Mesenchymal stem cell (in vitro differentiated cells and primary cell): ENCODE results near the gene TMEM260.
"Not testable (repeated sequence)": the region's sequence is repeated elsewhere in the genome, so short reads cannot be mapped to it uniquely, and the experiment has no call there.

Source experiments
- DNase-seq: peaks from one replicate; pipeline ENCODE4 v3.0.0-alpha.2; 2013
- H2AFZ ChIP-seq: one replicate; pipeline ENCODE4 v1.6.1; 2013; ENCODE audit warnings: low read depth, mild to moderate bottlenecking, control low read depth, inconsistent platforms, low read length, moderate library complexity
- H2AK5ac ChIP-seq: 2 replicates; pipeline ENCODE4 v1.6.1; 2013; ENCODE audit warnings: low read length, moderate library complexity, mild to moderate bottlenecking, inconsistent platforms; ENCODE audit not compliant: severe bottlenecking
- H2BK120ac ChIP-seq: one replicate; pipeline ENCODE4 v1.6.1; 2013; ENCODE audit warnings: low read depth, mild to moderate bottlenecking, inconsistent platforms, low read length, moderate library complexity
- H2BK12ac ChIP-seq, 2 experiments: one replicate each; pipeline ENCODE4 v1.6.1; 2013; ENCODE audit warnings: inconsistent platforms in 2 of 2, low read length in 2 of 2, mild to moderate bottlenecking in 2 of 2, moderate library complexity in 2 of 2, control low read depth in 1 of 2
- H2BK15ac ChIP-seq: one replicate; pipeline ENCODE4 v1.6.1; 2013; ENCODE audit warnings: mild to moderate bottlenecking, low read depth, inconsistent platforms; ENCODE audit not compliant: poor library complexity, severe bottlenecking
- H2BK5ac ChIP-seq: 2 replicates; pipeline ENCODE4 v1.6.1; 2013; ENCODE audit warnings: low read depth, mild to moderate bottlenecking, low read length, control low read depth, inconsistent platforms; ENCODE audit not compliant: poor library complexity, severe bottlenecking
- H3K14ac ChIP-seq, 2 experiments: one replicate each; pipeline ENCODE4 v1.6.1; 2013; ENCODE audit warnings: inconsistent platforms in 2 of 2, low read length in 2 of 2, control low read depth in 1 of 2, mild to moderate bottlenecking in 1 of 2, moderate library complexity in 1 of 2
- H3K18ac ChIP-seq, 2 experiments: one replicate each; pipeline ENCODE4 v1.6.1; 2013; ENCODE audit warnings: inconsistent platforms in 2 of 2, low read length in 2 of 2, control low read depth in 1 of 2, low read depth in 1 of 2, mild to moderate bottlenecking in 1 of 2
- H3K23ac ChIP-seq, 2 experiments: one replicate each; pipeline ENCODE4 v1.6.1; 2013; ENCODE audit warnings: inconsistent platforms in 2 of 2, low read length in 2 of 2, mild to moderate bottlenecking in 2 of 2, moderate library complexity in 2 of 2, control low read depth in 1 of 2
- H3K27ac ChIP-seq: 2 replicates; pipeline ENCODE4 v1.5.1; 2013; ENCODE audit warnings: mild to moderate bottlenecking, moderate library complexity, low read length, control low read depth, inconsistent platforms; ENCODE audit not compliant: poor library complexity, severe bottlenecking
- H3K27me3 ChIP-seq, 2 experiments: 2 replicates each; pipeline versions ENCODE4 v1.6.1 to v1.7.0; 2013; ENCODE audit warnings: low read length in 2 of 2, mild to moderate bottlenecking in 2 of 2, moderate library complexity in 2 of 2, control low read depth in 1 of 2, inconsistent platforms in 1 of 2; ENCODE audit not compliant: control insufficient read depth in 1 of 2, insufficient read depth in 1 of 2
- H3K36me3 ChIP-seq, 2 experiments: 2 replicates each; pipeline versions ENCODE4 v1.6.1 to v1.7.0; 2013; ENCODE audit warnings: low read length in 2 of 2, control low read depth in 1 of 2, inconsistent platforms in 1 of 2, low read depth in 1 of 2, mild to moderate bottlenecking in 1 of 2; ENCODE audit not compliant: insufficient read depth in 2 of 2, control insufficient read depth in 1 of 2
- H3K4ac ChIP-seq, 2 experiments: one replicate each; pipeline ENCODE4 v1.6.1; 2013; ENCODE audit warnings: inconsistent platforms in 2 of 2, low read length in 2 of 2, mild to moderate bottlenecking in 2 of 2, moderate library complexity in 2 of 2, control low read depth in 1 of 2, low read depth in 1 of 2
- H3K4me1 ChIP-seq: 2 replicates; pipeline ENCODE4 v1.6.1; 2013; ENCODE audit warnings: low read depth, low read length, control low read depth; ENCODE audit not compliant: control insufficient read depth, insufficient read depth
- H3K4me2 ChIP-seq: 2 replicates; pipeline ENCODE4 v1.6.1; 2013; ENCODE audit warnings: low read length, mild to moderate bottlenecking, inconsistent platforms; ENCODE audit not compliant: poor library complexity, severe bottlenecking
- H3K4me3 ChIP-seq, 2 experiments: 2 replicates each; pipeline versions ENCODE4 v1.5.1 to v1.7.0; 2013; ENCODE audit warnings: low read length in 2 of 2, mild to moderate bottlenecking in 2 of 2, control low read depth in 1 of 2, low read depth in 1 of 2; ENCODE audit not compliant: insufficient read depth in 1 of 2
- H3K79me1 ChIP-seq: replicated peaks from 2 replicates; pipeline ENCODE4 v1.6.1; 2013; ENCODE audit warnings: mild to moderate bottlenecking, control low read depth, low read length, inconsistent platforms; ENCODE audit not compliant: poor library complexity, severe bottlenecking
- H3K9ac ChIP-seq: 2 replicates; pipeline ENCODE4 v1.7.0; 2013; ENCODE audit warnings: mild to moderate bottlenecking, low read length, moderate library complexity
- H3K9me3 ChIP-seq: 2 replicates; pipeline ENCODE4 v1.7.0; 2013; ENCODE audit warnings: mild to moderate bottlenecking, low read length; ENCODE audit not compliant: control insufficient read depth
- H4K8ac ChIP-seq: one replicate; pipeline ENCODE4 v1.6.1; 2013; ENCODE audit warnings: inconsistent platforms, mild to moderate bottlenecking, low read length, moderate library complexity
- H4K91ac ChIP-seq: one replicate; pipeline ENCODE4 v1.6.1; 2013; ENCODE audit warnings: mild to moderate bottlenecking, low read length, inconsistent platforms
- WGBS: methylation state at CpG from one replicate; pipeline ENCODE4 v1.1.7; 2013; ENCODE audit warnings: mixed read lengths; 5-methylcytosine and 5-hydroxymethylcytosine counted together

Gene TMEM260

DNA sequence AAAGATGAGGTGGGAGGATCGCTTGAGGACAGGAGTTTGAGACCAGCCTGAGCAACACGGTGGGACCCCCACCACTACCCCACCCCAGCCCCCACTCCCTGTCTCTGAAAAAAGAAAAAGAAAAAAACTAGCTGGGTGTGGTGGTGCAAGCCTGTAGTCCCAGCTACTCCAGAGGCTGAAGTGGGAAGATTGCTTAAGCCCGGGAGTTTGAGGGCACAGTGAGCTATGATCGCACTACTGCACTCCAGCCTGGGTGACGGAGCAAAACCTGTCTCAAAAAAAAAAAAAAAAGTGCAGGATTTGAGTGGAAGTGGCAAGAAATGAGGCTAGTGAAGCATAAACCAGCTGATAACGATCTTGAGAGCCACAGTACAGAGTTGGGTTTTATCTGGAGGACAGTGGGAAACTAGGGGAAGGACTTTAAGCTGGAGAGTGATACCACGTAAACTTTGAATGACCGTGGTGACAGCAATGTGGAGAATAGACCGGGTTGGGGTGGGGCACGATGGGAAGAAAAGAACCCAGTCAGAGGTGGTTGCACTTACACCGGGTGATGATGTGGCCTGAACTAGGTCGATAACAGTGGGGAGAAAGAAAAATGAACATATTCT, 85.3 kb downstream of the TMEM260 start:
- Histone ChIP-seq H3K4me1 (no peaks in the 10 kb centered on the region), H3K23ac (no peak overlapping the region), H3K27me3 (no peaks in the 10 kb centered on the region), H3K27ac (no peak overlapping the region), H3K4me2 (no peak overlapping the region), H3K4me3 (no peak overlapping the region), H3K4ac (no peak overlapping the region), H2BK5ac (peak overlapping the region; percentile 57), H3K14ac (no peak overlapping the region), H3K9me3 (no peaks in the 10 kb centered on the region), H3K18ac (no peak overlapping the region), H2BK15ac (no peak overlapping the region), H2AFZ (no peak overlapping the region), H2BK120ac (no peak overlapping the region), H2BK12ac (no peak overlapping the region), H4K91ac (no peak overlapping the region), H2AK5ac (no peak overlapping the region), H4K8ac (no peak overlapping the region), H3K9ac (no peak overlapping the region), H3K36me3 (no peaks in the 10 kb centered on the region), H3K79me1 (no peaks in the 10 kb centered on the region)
- 95% methylated on average over 7 of the region's 12 CpGs for WGBS
- no peak for DNase-seq

DNA sequence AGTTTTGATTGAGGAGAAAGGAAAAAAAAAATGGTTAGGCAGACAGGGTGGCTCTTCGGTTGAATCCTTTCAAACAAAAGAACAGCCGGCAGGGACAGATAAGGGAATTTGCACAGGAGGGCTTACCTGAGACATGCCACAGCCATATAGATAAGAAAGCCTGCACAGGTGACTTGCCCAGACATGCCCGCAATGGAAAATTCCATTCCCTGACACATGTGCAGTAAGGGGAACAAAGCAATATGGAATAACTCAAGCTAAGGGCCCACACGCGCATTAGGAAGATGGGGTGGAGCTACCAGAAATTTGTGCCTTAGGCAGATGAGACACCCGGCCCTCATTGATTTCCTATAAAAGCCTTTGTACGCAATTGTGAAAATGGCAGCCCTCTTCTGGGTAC, 86.7 kb downstream of the TMEM260 start:
- H3K9ac ChIP-seq: no peak overlapping the region
- H3K23ac ChIP-seq: no peak overlapping the region
- no peak overlapping the region for H3K14ac ChIP-seq
- H3K9me3 ChIP-seq: no peaks in the 10 kb centered on the region
- H3K4me3 ChIP-seq: no peak overlapping the region
- H3K27ac ChIP-seq: peak overlapping the region; percentile 73
- H3K4ac ChIP-seq: no peak overlapping the region
- no peaks in the 10 kb centered on the region for H3K4me1 ChIP-seq
- H2BK12ac ChIP-seq: no peak overlapping the region
- H3K18ac ChIP-seq: peak overlapping the region in 1 of 2 experiments; percentile 48
- 94% methylated on average over 6 of the region's 7 CpGs for WGBS
- no peak overlapping the region for H4K8ac ChIP-seq
- H2BK120ac ChIP-seq: no peak overlapping the region
- no peaks in the 10 kb centered on the region for H3K36me3 ChIP-seq
- H2BK5ac ChIP-seq: peak overlapping the region; percentile 98
- no peak overlapping the region for H3K4me2 ChIP-seq
- no peak for DNase-seq
- no peaks in the 10 kb centered on the region for H3K27me3 ChIP-seq
- H2BK15ac ChIP-seq: no peak overlapping the region
- H4K91ac ChIP-seq: no peak overlapping the region
- peak overlapping the region; percentile 84 for H2AK5ac ChIP-seq
- H3K79me1 ChIP-seq: no peaks in the 10 kb centered on the region
- no peak overlapping the region for H2AFZ ChIP-seq

DNA sequence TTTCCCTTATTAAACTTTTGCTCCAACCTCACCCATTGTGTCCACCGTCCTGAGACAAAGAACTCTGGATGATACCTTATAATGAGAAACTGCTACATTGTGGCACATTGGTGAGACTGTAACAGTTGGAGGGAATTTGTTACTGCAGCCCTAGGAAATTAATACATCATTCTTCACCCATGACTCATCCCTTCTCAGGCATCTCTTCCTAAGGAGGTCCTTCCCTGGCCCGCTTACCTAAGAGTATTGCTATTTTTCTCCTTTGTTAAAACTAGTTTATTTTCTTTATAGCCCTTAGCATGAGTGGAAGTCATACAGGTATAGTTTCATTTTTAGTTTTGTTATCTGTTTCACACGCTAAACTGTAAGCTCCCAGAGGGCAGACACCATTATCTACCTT, 87.1 kb downstream of the TMEM260 start:
- Histone ChIP-seq H2BK120ac (no peak overlapping the region), H3K9me3 (no peaks in the 10 kb centered on the region), H3K18ac (no peak overlapping the region), H4K91ac (no peak overlapping the region), H2BK12ac (no peak overlapping the region), H3K4me2 (no peak overlapping the region), H3K36me3 (no peaks in the 10 kb centered on the region), H3K4me3 (no peak overlapping the region), H3K4me1 (no peaks in the 10 kb centered on the region), H3K23ac (no peak overlapping the region), H3K27ac (peak overlapping the region; percentile 73), H2AFZ (no peak overlapping the region), H2BK15ac (no peak overlapping the region), H3K79me1 (no peaks in the 10 kb centered on the region), H2BK5ac (peak overlapping the region; percentile 98), H3K9ac (no peak overlapping the region), H3K14ac (no peak overlapping the region), H4K8ac (no peak overlapping the region), H3K4ac (no peak overlapping the region), H3K27me3 (no peaks in the 10 kb centered on the region), H2AK5ac (no peak overlapping the region)
- WGBS: 85% methylated on average over 1 of the region's 3 CpGs
- DNase-seq: peak; percentile 27

DNA sequence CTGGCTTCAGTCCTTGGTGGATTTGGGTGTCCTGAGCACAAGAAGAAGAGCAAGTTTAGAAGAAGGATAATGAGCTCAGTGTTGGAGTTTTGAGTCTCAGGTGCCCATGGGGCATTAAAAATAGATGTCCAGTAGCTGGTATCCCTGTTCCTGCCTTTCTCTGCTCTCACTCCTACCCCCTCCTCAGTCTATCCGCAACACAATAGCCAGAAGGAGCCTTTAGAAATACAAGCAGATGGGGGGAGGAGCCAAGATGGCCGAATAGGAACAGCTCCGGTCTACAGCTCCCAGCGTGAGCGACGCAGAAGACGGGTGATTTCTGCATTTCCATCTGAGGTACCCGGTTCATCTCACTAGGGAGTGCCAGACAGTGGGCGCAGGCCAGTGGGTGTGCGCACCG, 87.7 kb downstream of the TMEM260 start:
- not testable (repeated sequence) for H3K4me2 ChIP-seq, H2BK120ac ChIP-seq, H3K79me1 ChIP-seq, H4K8ac ChIP-seq, H3K4me3 ChIP-seq, H2BK12ac ChIP-seq, H3K9me3 ChIP-seq, H3K18ac ChIP-seq, H3K27me3 ChIP-seq, H3K36me3 ChIP-seq, H3K14ac ChIP-seq, H2AFZ ChIP-seq, H4K91ac ChIP-seq, H2AK5ac ChIP-seq, H3K4ac ChIP-seq, H2BK5ac ChIP-seq, H3K4me1 ChIP-seq, H3K27ac ChIP-seq, H3K23ac ChIP-seq, H3K9ac ChIP-seq, H2BK15ac ChIP-seq, DNase-seq
- WGBS: no CpG with 5 or more reads among the region's 11 CpGs
